B cell (primary cell): ENCODE measurements around the gene CNGB1.

Experiments used
- EZH2 ChIP-seq: IDR thresholded peaks from 2 replicates; pipeline ENCODE4 v1.6.1; 2012; ENCODE audit warnings: borderline replicate concordance, low read depth, mild to moderate bottlenecking, moderate library complexity, low read length; ENCODE audit not compliant: insufficient read depth, poor library complexity, severe bottlenecking
- TF ChIP-seq, protein P1 (sequence below): fragments of 200-600 bp; IDR thresholded peaks from one replicate; pipeline ENCODE4 v1.8.0; 2022; ENCODE audit warnings: antibody characterized with exemption, mild to moderate bottlenecking

DNA sequence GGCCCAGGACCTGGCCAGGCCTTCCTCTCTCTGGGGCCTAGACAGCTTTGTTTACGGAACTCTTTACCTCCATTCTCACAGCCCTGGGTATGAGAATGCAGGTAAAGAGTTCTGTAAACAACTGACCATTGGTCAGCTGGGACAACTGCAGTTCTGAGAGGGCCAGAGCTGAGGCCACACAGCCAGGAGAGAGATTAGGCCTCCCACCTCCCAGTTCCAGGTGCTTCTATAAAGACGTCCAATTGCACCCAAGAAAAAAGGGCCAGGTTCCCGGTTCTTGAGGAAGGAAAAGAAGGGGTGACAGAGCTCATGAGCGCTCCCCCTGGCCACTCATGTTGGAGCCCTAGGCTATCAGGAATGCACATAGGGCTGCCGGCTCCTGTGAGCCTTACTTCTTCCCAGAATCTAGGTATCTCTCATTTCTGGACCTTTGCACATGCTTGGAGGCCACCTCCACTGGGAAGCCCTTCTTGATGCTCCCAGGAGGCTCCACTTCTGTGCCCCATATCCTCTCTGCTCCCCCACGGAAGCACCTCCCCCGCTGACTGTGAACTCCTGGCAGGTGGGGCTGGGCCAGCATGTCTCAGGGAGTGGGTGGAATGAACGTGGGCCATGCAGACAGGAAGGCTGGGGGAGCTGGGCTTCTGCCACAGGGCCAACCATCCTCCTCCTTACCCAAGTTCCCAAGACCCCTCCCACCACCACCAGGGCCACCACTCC, 13.1 kb downstream of the CNGB1 start:
- TF ChIP-seq, protein P1, sequence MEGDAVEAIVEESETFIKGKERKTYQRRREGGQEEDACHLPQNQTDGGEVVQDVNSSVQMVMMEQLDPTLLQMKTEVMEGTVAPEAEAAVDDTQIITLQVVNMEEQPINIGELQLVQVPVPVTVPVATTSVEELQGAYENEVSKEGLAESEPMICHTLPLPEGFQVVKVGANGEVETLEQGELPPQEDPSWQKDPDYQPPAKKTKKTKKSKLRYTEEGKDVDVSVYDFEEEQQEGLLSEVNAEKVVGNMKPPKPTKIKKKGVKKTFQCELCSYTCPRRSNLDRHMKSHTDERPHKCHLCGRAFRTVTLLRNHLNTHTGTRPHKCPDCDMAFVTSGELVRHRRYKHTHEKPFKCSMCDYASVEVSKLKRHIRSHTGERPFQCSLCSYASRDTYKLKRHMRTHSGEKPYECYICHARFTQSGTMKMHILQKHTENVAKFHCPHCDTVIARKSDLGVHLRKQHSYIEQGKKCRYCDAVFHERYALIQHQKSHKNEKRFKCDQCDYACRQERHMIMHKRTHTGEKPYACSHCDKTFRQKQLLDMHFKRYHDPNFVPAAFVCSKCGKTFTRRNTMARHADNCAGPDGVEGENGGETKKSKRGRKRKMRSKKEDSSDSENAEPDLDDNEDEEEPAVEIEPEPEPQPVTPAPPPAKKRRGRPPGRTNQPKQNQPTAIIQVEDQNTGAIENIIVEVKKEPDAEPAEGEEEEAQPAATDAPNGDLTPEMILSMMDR: no peak
- TF ChIP-seq EZH2: no peak
